IMR-90 (cell line): ENCODE results near the gene MBL2. TPM values are rescaled to one million over a fixed set of nuclear protein-coding genes. Genes with fewer than 3 reads are reported as not detected.

Source experiments
- ATAC-seq: fragments of 200-7000 bp; cut with Tn5 transposase; 2 replicates; pipeline ENCODE4 v1.9.1; 2020; ENCODE audit warnings: low read depth, mild to moderate bottlenecking, moderate library complexity
- BruUV-seq: library from RNA; stranded (reverse); fragments of 400-500 nt; replicated peaks from 2 replicates; lab custom pipeline; 2021; lab: Mats Ljungman, UMichigan
- CTCF ChIA-PET: fragments of 300-600 bp; formaldehyde crosslinking; extraction: SDS; loops from one replicate; lab custom pipeline; 2021; ENCODE audit warnings: antibody characterized with exemption; lab: Yijun Ruan, JAX
- POLR2A ChIA-PET: fragments of 300-600 bp; sonication (Branson Sonifier 250); formaldehyde crosslinking; loops from one replicate; lab custom pipeline; 2022; ENCODE audit warnings: antibody characterized with exemption; ENCODE audit not compliant: unreplicated experiment; lab: Charles Lee
- DNase-seq: peaks from one replicate; pipeline ENCODE4 v3.0.0; 2013
- H2AFZ ChIP-seq: replicated peaks from 2 replicates; pipeline ENCODE3; 2013; ENCODE audit warnings: low read length, mild to moderate bottlenecking; ENCODE audit not compliant: poor library complexity
- H2AK5ac ChIP-seq: 2 replicates; pipeline ENCODE4 v1.6.1; 2013; ENCODE audit warnings: low read depth, low read length, inconsistent platforms
- H2AK9ac ChIP-seq: replicated peaks from 2 replicates; pipeline ENCODE3; 2013; ENCODE audit warnings: mild to moderate bottlenecking, low read depth, low read length, moderate library complexity; ENCODE audit not compliant: poor library complexity
- H2BK120ac ChIP-seq: 2 replicates; pipeline ENCODE4 v1.6.1; 2013; ENCODE audit warnings: low read depth, low read length, inconsistent platforms
- H2BK15ac ChIP-seq: 3 replicates; pipeline ENCODE4 v1.6.1; 2013; ENCODE audit warnings: low read depth, low read length, inconsistent platforms
- H2BK20ac ChIP-seq: 2 replicates; pipeline ENCODE4 v1.6.1; 2013; ENCODE audit warnings: low read depth, mild to moderate bottlenecking, inconsistent platforms, low read length, moderate library complexity
- H2BK5ac ChIP-seq: 2 replicates; pipeline ENCODE4 v1.6.1; 2013; ENCODE audit warnings: mild to moderate bottlenecking, low read depth, low read length, inconsistent platforms; ENCODE audit not compliant: poor library complexity, severe bottlenecking
- H3K14ac ChIP-seq: replicated peaks from 2 replicates; pipeline ENCODE4 v1.6.1; 2013; ENCODE audit warnings: low read depth, low read length, inconsistent platforms
- H3K18ac ChIP-seq: 2 replicates; pipeline ENCODE4 v1.6.1; 2013; ENCODE audit warnings: low read depth, low read length, control low read depth
- H3K23ac ChIP-seq: 2 replicates; pipeline ENCODE4 v1.6.1; 2013; ENCODE audit warnings: low read depth, low read length, inconsistent platforms
- H3K27ac ChIP-seq: 2 replicates; pipeline ENCODE4 v1.5.1; 2013; ENCODE audit warnings: mild to moderate bottlenecking, control low read depth, low read length; ENCODE audit not compliant: insufficient read depth
- H3K27me3 ChIP-seq: 2 replicates; pipeline ENCODE4 v1.6.1; 2013; ENCODE audit warnings: low read length; ENCODE audit not compliant: control insufficient read depth, insufficient read depth
- H3K36me3 ChIP-seq: 2 replicates; pipeline ENCODE4 v1.6.1; 2013; ENCODE audit warnings: low read length, mixed read lengths; ENCODE audit not compliant: control insufficient read depth, insufficient read depth
- H3K4ac ChIP-seq: 2 replicates; pipeline ENCODE4 v1.6.1; 2013; ENCODE audit warnings: low read depth, low read length, inconsistent platforms
- H3K4me1 ChIP-seq: 2 replicates; pipeline ENCODE4 v1.6.1; 2013; ENCODE audit warnings: low read length, mixed read lengths; ENCODE audit not compliant: control insufficient read depth, insufficient read depth
- H3K4me2 ChIP-seq: 2 replicates; pipeline ENCODE4 v1.6.1; 2013; ENCODE audit warnings: low read depth, mild to moderate bottlenecking, control low read depth, low read length, moderate library complexity
- H3K4me3 ChIP-seq: 2 replicates; pipeline ENCODE4 v1.5.1; 2013; ENCODE audit warnings: low read depth, mild to moderate bottlenecking, control low read depth, low read length, moderate library complexity; ENCODE audit not compliant: insufficient read depth
- H3K56ac ChIP-seq: 2 replicates; pipeline ENCODE4 v1.6.1; 2013; ENCODE audit warnings: low read length, inconsistent platforms; ENCODE audit not compliant: insufficient read depth; ENCODE audit errors: extremely low read depth
- H3K79me1 ChIP-seq, 2 experiments: 2 replicates each; pipeline ENCODE4 v1.6.1; 2013; ENCODE audit warnings: low read length in 2 of 2, inconsistent platforms in 1 of 2, low read depth in 1 of 2
- H3K9ac ChIP-seq: 2 replicates; pipeline ENCODE4 v1.6.1; 2013; ENCODE audit warnings: low read depth, low read length, control low read depth
- H3K9me1 ChIP-seq: 2 replicates; pipeline ENCODE4 v1.6.1; 2013; ENCODE audit warnings: low read length, inconsistent platforms; ENCODE audit not compliant: insufficient read depth
- H3K9me3 ChIP-seq: 2 replicates; pipeline ENCODE4 v1.6.1; 2013; ENCODE audit warnings: low read length; ENCODE audit not compliant: control insufficient read depth, insufficient read depth
- H4K20me1 ChIP-seq: 2 replicates; pipeline ENCODE4 v1.6.1; 2013; ENCODE audit warnings: low read length, inconsistent platforms; ENCODE audit not compliant: insufficient read depth
- H4K5ac ChIP-seq: 2 replicates; pipeline ENCODE4 v1.6.1; 2013; ENCODE audit warnings: mild to moderate bottlenecking, low read depth, low read length, control low read depth
- H4K8ac ChIP-seq, 2 experiments: 2 replicates each; pipeline ENCODE4 v1.6.1; 2013; ENCODE audit warnings: low read depth in 2 of 2, low read length in 2 of 2, control low read depth in 1 of 2, inconsistent platforms in 1 of 2
- H4K91ac ChIP-seq: 2 replicates; pipeline ENCODE4 v1.6.1; 2013; ENCODE audit warnings: low read depth, low read length, inconsistent platforms; ENCODE audit not compliant: insufficient read depth
- MXI1 ChIP-seq: IDR thresholded peaks from 2 replicates; pipeline ENCODE4 v1.6.1; 2012; ENCODE audit warnings: low read depth, mild to moderate bottlenecking, low read length, moderate library complexity, borderline replicate concordance
- RAD21 ChIP-seq: IDR thresholded peaks from 2 replicates; pipeline ENCODE4 v1.6.1; 2012; ENCODE audit warnings: low read length, improper control_type of control experiment
- RCOR1 ChIP-seq: IDR thresholded peaks from 2 replicates; pipeline ENCODE4 v1.6.1; 2012; ENCODE audit warnings: mild to moderate bottlenecking, low read length, improper control_type of control experiment; ENCODE audit not compliant: insufficient replicate concordance
- WGBS, 2 experiments: methylation state at CpG; one replicate each; pipeline versions ENCODE4 v1.1.5 to v1.1.7; 2013; ENCODE audit warnings: missing lambda C conversion rate in 2 of 2; ENCODE audit not compliant: insufficient read length in 1 of 2; ENCODE audit errors: extremely low coverage in 2 of 2; 5-methylcytosine and 5-hydroxymethylcytosine counted together
- dilution Hi-C: fragments of 300-500 bp; cut with HindIII; formaldehyde crosslinking; loops from one replicate; pipeline ENCODE4 v1.14.3; 2018; ENCODE audit warnings: low sequenced_read_pairs; ENCODE audit not compliant: unreplicated experiment
- in situ Hi-C: fragments of 300-500 bp; cut with MboI; formaldehyde crosslinking; loops from 3 replicates; pipeline ENCODE4 v1.14.3; 2019; ENCODE audit warnings: low sequenced_read_pairs, inconsistent platforms, mixed read lengths
- intact Hi-C: fragments of 100-400 bp; cut with micrococcal nuclease; formaldehyde crosslinking; loops from 2 replicates; pipeline ENCODE4 v1.10.0; 2022
- polyA plus RNA-seq, 3 experiments: library from polyadenylated mRNA; depleted of rRNA; stranded (reverse); fragments of >200 nt; gene quantifications; 2 replicates each; pipeline ENCODE4 v1.2.3, GENCODE V29; 2012; ENCODE audit warnings: low replicate concordance in 1 of 3
- total RNA-seq: library from RNA; depleted of rRNA; stranded (reverse); fragments of >200 nt; gene quantifications from 2 replicates; pipeline ENCODE4 v1.2.3, GENCODE V29; 2012

Gene MBL2
- total and polyA plus RNA-seq, 2 of the 4 experiments (the other 2 are of a cell fraction), result not detected

GRCh38 chr10:52775132-52775647 lies 2.6 kb upstream of the MBL2 start:
- Histone ChIP-seq H4K20me1 (no peaks in the 10 kb centered on the region), H2BK15ac (no peak overlapping the region), H3K27me3 (peaks cover 20% of the 10 kb centered on the region), H3K79me1 (no peaks in the 10 kb centered on the region), H3K56ac (no peak overlapping the region), H2AK5ac (no peak overlapping the region), H2BK20ac (no peak overlapping the region), H3K4me1 (no peaks in the 10 kb centered on the region), H3K27ac (no peak overlapping the region), H3K9me3 (no peaks in the 10 kb centered on the region), H3K4ac (no peak overlapping the region), H2AK9ac (no peak overlapping the region), H3K4me2 (no peak overlapping the region), H2BK120ac (no peak overlapping the region), H2AFZ (no peak overlapping the region), H3K36me3 (no peaks in the 10 kb centered on the region), H4K91ac (no peak overlapping the region), H2BK5ac (no peak overlapping the region), H3K23ac (no peak overlapping the region), H4K8ac (no peak overlapping the region), H3K9me1 (no peaks in the 10 kb centered on the region), H3K4me3 (no peak overlapping the region), H3K9ac (no peak overlapping the region), H4K5ac (no peak overlapping the region), H3K18ac (no peak overlapping the region), H3K14ac (no peak overlapping the region)
- ChIA-PET POLR2A (no interaction called here), CTCF (no interaction called here)
- 80% methylated on average over 2 of the region's 12 CpGs; no CpG with 5 or more reads in 1 of the 2 experiments for WGBS, 2 experiments
- TF ChIP-seq MXI1, result no peak
- no peak for TF ChIP-seq RCOR1
- TF ChIP-seq RAD21, result no peak
- in situ Hi-C loops, result no loop called here
- no TSS peak for BruUV-seq
- intact Hi-C loops, result no loop called here
- DNase-seq, result no peak
- dilution Hi-C loops, result no loop called here
- ATAC-seq, result no peak
